K562 (cell line): ENCODE measurements around the gene CORO2A. TPM values are rescaled to one million over a fixed set of nuclear protein-coding genes. Genes with fewer than 3 reads are reported as not detected.

Source experiments
- BRF2 ChIP-seq: IDR thresholded peaks from 3 replicates; pipeline ENCODE4 v1.6.1; 2011; ENCODE audit warnings: borderline replicate concordance, mild to moderate bottlenecking; ENCODE audit not compliant: insufficient read length, insufficient read depth
- CBFA2T2 ChIP-seq: fragments of 450-650 bp; conservative IDR thresholded peaks from 2 replicates; pipeline ENCODE4 v1.6.1; 2017; ENCODE audit warnings: mild to moderate bottlenecking
- E2F6 ChIP-seq, 2 experiments: IDR thresholded peaks; 2 replicates each; pipeline ENCODE4 v1.6.1; 2011; ENCODE audit warnings: borderline replicate concordance in 1 of 2, control low read depth in 1 of 2, low read depth in 1 of 2, low read length in 1 of 2, mild to moderate bottlenecking in 1 of 2, mixed read lengths in 1 of 2, moderate library complexity in 1 of 2; ENCODE audit not compliant: insufficient read depth in 1 of 2, insufficient read length in 1 of 2, poor library complexity in 1 of 2, severe bottlenecking in 1 of 2; ENCODE audit errors: extremely low read depth in 1 of 2
- FOXJ2 ChIP-seq: fragments of 200-800 bp; sonication (Bioruptor generic); IDR thresholded peaks from 2 replicates; pipeline ENCODE4 v1.6.1; 2016; ENCODE audit warnings: missing genetic modification characterization, missing compliant biosample characterization
- FOXK2 ChIP-seq, 2 experiments: fragments of 450-650 bp; IDR thresholded peaks in 1 of 2; conservative IDR thresholded peaks in 1 of 2; 2 replicates each; pipeline ENCODE4 v1.6.1; 2016; ENCODE audit warnings: low read depth in 2 of 2, mild to moderate bottlenecking in 1 of 2
- GTF2E2 ChIP-seq: fragments of 200-800 bp; sonication (Bioruptor generic); IDR thresholded peaks from 2 replicates; pipeline ENCODE4 v1.6.1; 2016; ENCODE audit warnings: missing genetic modification characterization, missing compliant biosample characterization
- IRF9 ChIP-seq: fragments of 450-650 bp; IDR thresholded peaks from 2 replicates; pipeline ENCODE4 v1.6.1; 2016; ENCODE audit warnings: missing biosample characterization, missing genetic modification characterization
- MXI1 ChIP-seq: IDR thresholded peaks from 2 replicates; pipeline ENCODE4 v1.6.1; 2011; ENCODE audit warnings: low read depth, mild to moderate bottlenecking, improper control_type of control experiment, low read length
- OTX1 ChIP-seq: fragments of 450-650 bp; formaldehyde crosslinking; IDR thresholded peaks from 2 replicates; pipeline ENCODE4 v1.4.0; 2022; ENCODE audit warnings: mild to moderate bottlenecking
- STAG1 ChIP-seq: sonication (generic); formaldehyde crosslinking; IDR thresholded peaks from 2 replicates; pipeline ENCODE4 v1.5.0; 2020; ENCODE audit warnings: missing genetic modification reagents, borderline replicate concordance
- ZNF12 ChIP-seq: sonication (generic); formaldehyde crosslinking; IDR thresholded peaks from 2 replicates; pipeline ENCODE4 v1.4.0; 2020; ENCODE audit warnings: mild to moderate bottlenecking, missing genetic modification reagents
- ZNF134 ChIP-seq: fragments of 250-450 bp; sonication (Bioruptor Pico); conservative IDR thresholded peaks from 2 replicates; pipeline ENCODE4 v1.4.0; 2020
- polyA plus RNA-seq, 8 experiments: library from polyadenylated mRNA; depleted of rRNA in 4 of 8; stranded (reverse) in 5 of 8; unstranded in 3 of 8; fragments of >200 nt; fragmentation: Nextera tagmentation in 2 of 8; fragmentation: Illumina TruSeq in 1 of 8; extraction: Ambion mirVana in 2 of 8; extraction: Trizol in 1 of 8; gene quantifications; 2 replicates each; pipeline versions ENCODE4 v1.2.1 to v1.2.3, GENCODE V29; 2011 to 2014; ENCODE audit warnings: inconsistent platforms in 1 of 8, missing spikeins in 1 of 8
- total RNA-seq, 7 experiments: library from RNA; depleted of rRNA in 6 of 7; stranded (reverse); fragments of >200 nt in 6 of 7; fragmentation: Illumina TruSeq in 2 of 7; extraction: Trizol in 2 of 7; gene quantifications; 2 replicates each; pipeline versions ENCODE4 v1.2.1 to v1.2.3, GENCODE V29; 2011 to 2021; ENCODE audit warnings: low replicate concordance in 1 of 7
- TF ChIP-seq, protein P1 (sequence below): conservative IDR thresholded peaks from 2 replicates; pipeline ENCODE4 v1.6.1; 2011; ENCODE audit warnings: low read depth, mild to moderate bottlenecking, low read length; ENCODE audit not compliant: control insufficient read depth

Gene CORO2A
- total and polyA plus RNA-seq, 9 of the 15 experiments (the other 6 are each of a cell fraction or from before 2014, with no cell fraction given), result 9.5 to 26.6 (median 18.0) TPM

- no peak for TF ChIP-seq IRF9 (tag)
- TF ChIP-seq CBFA2T2, result no peak
- TF ChIP-seq GTF2E2, result no peak
- no peak for TF ChIP-seq FOXK2 (conservative IDR thresholded peaks at IDR 0.05 in 1 of 2, IDR thresholded peaks at IDR 0.05 in 1 of 2; ENCODE audit: low read depth in 2 of 2)
- no peak for TF ChIP-seq ZNF134 (CRISPR knock-in tag)
- TF ChIP-seq BRF2, result no peak
- no peak for TF ChIP-seq OTX1 (CRISPR knock-in tag)
- no peak for TF ChIP-seq ZNF12 (CRISPR knock-in tag)
- TF ChIP-seq STAG1, result no peak
- TF ChIP-seq MXI1, result no peak
- TF ChIP-seq FOXJ2, result no peak
- TF ChIP-seq E2F6 (IDR thresholded peaks at IDR 0.05; ENCODE audit: borderline replicate concordance in 1 of 2, extremely low read depth in 1 of 2, insufficient read depth in 1 of 2, insufficient read length in 1 of 2, low read depth in 1 of 2, low read length in 1 of 2, poor library complexity in 1 of 2, severe bottlenecking in 1 of 2), result no peak
- TF ChIP-seq, protein P1, sequence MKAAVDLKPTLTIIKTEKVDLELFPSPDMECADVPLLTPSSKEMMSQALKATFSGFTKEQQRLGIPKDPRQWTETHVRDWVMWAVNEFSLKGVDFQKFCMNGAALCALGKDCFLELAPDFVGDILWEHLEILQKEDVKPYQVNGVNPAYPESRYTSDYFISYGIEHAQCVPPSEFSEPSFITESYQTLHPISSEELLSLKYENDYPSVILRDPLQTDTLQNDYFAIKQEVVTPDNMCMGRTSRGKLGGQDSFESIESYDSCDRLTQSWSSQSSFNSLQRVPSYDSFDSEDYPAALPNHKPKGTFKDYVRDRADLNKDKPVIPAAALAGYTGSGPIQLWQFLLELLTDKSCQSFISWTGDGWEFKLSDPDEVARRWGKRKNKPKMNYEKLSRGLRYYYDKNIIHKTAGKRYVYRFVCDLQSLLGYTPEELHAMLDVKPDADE, result no peak
Measured at GRCh38 chr9:98094316-98094715, 98.1 kb downstream of the CORO2A start (continued).
